C4-2B (cell line): ENCODE measurements around the gene STRA8.

Experiments
- CTCF ChIP-seq: fragments of 450-650 bp; conservative IDR thresholded peaks from 2 replicates; pipeline ENCODE4 v1.5.1; 2017; ENCODE audit warnings: mild to moderate bottlenecking
- ZFX ChIP-seq: fragments of 450-650 bp; IDR thresholded peaks from 2 replicates; pipeline ENCODE4 v1.6.1; 2017

- TF ChIP-seq CTCF (no peak), ZFX (no peak)
Measured at GRCh38 chr7:135272303-135272702, 38.7 kb downstream of the STRA8 start.
